ENCODE measurements around the gene MRPL30. TPM values are rescaled to one million over a fixed set of nuclear protein-coding genes. Genes with fewer than 3 reads are reported as not detected.

The MRPL30 gene
- total RNA-seq, 1 experiment from 2014 or later = 54.8 TPM

Other genes starting within 250 kb of the MRPL30 start
- gene CRACDL, start 245.0 kb upstream of the MRPL30 start, total RNA-seq (2014; rRNA removed; shearing (Covaris generic); ENCODE audit: low replicate concordance) = not detected in 2 replicates
- 0.95 and 4.2 TPM in 2 replicates for gene C2orf15, start 39.5 kb upstream of the MRPL30 start, total RNA-seq (2014; rRNA removed; shearing (Covaris generic); ENCODE audit: low replicate concordance)
- gene TSGA10, start 26.2 kb upstream of the MRPL30 start, total RNA-seq (2014; rRNA removed; shearing (Covaris generic); ENCODE audit: low replicate concordance) = 0.35 and 1.8 TPM in 2 replicates
- gene LIPT1, start 26.2 kb upstream of the MRPL30 start, total RNA-seq (2014; rRNA removed; shearing (Covaris generic); ENCODE audit: low replicate concordance) = 15.7 and 25.2 TPM in 2 replicates
- 30.1 and 40.0 TPM in 2 replicates for gene MITD1, start 126 bp upstream of the MRPL30 start, total RNA-seq (2014; rRNA removed; shearing (Covaris generic); ENCODE audit: low replicate concordance)
- gene LYG2, start 74.5 kb downstream of the MRPL30 start, total RNA-seq (2014; rRNA removed; shearing (Covaris generic); ENCODE audit: low replicate concordance) = not detected in 2 replicates
- gene LYG1, start 120.0 kb downstream of the MRPL30 start, total RNA-seq (2014; rRNA removed; shearing (Covaris generic); ENCODE audit: low replicate concordance) = not detected in 2 replicates
- 92.7 and 117 TPM in 2 replicates for gene TXNDC9, start 155.1 kb downstream of the MRPL30 start, total RNA-seq (2014; rRNA removed; shearing (Covaris generic); ENCODE audit: low replicate concordance)
- 2.0 and 3.6 TPM in 2 replicates for gene EIF5B, start 156.2 kb downstream of the MRPL30 start, total RNA-seq (2014; rRNA removed; shearing (Covaris generic); ENCODE audit: low replicate concordance)